ENCODE measurements around the gene OPN1LW.
"Not testable (repeated sequence)": the region's sequence is repeated elsewhere in the genome, so short reads cannot be mapped to it uniquely, and the experiment has no call there.

Gene OPN1LW

GRCh38 chrX:154144010-154144409, at the start of gene OPN1LW:
Gene OPN1LW (plus strand): TSS chrX:154144243. CDS start chrX:154144284, 41 bp downstream.
- not testable (repeated sequence) for DNase-seq

- DNase-seq = no peak
Measured at GRCh38 chrX:154094833-154095232, 49.2 kb upstream of the OPN1LW start.

- peak; percentile 34 for DNase-seq
Measured at GRCh38 chrX:154096140-154097002, 47.7 kb upstream of the OPN1LW start.

- DNase-seq = peak; percentile 60
Measured at GRCh38 chrX:154097003-154097588, 46.9 kb upstream of the OPN1LW start.

GRCh38 chrX:154097589-154098541, 46.2 kb upstream of the OPN1LW start, which contains the start of gene MECP2:
Gene MECP2 (minus strand): TSS chrX:154097717.
- DNase-seq = peak; percentile 86

- no peak for DNase-seq
Measured at GRCh38 chrX:154098551-154098950, 45.5 kb upstream of the OPN1LW start.

GRCh38 chrX:154113729-154114128, 30.3 kb upstream of the OPN1LW start:
- DNase-seq = no peak

GRCh38 chrX:154114652-154115051, 29.4 kb upstream of the OPN1LW start:
- no peak for DNase-seq

GRCh38 chrX:154115071-154115470, 29.0 kb upstream of the OPN1LW start:
- no peak for DNase-seq

- no peak for DNase-seq
Measured at GRCh38 chrX:154115750-154116149, 28.3 kb upstream of the OPN1LW start.

- no peak for DNase-seq
Measured at GRCh38 chrX:154116426-154117211, 27.4 kb upstream of the OPN1LW start.

- no peak for DNase-seq
Measured at GRCh38 chrX:154117566-154117965, 26.5 kb upstream of the OPN1LW start.

GRCh38 chrX:154120567-154120966, 23.5 kb upstream of the OPN1LW start:
- no peak for DNase-seq

GRCh38 chrX:154121207-154121606, 22.8 kb upstream of the OPN1LW start:
- DNase-seq = no peak

- no peak for DNase-seq
Measured at GRCh38 chrX:154121961-154122360, 22.1 kb upstream of the OPN1LW start.

GRCh38 chrX:154123241-154124219, 20.5 kb upstream of the OPN1LW start:
- DNase-seq = no peak

- no peak for DNase-seq
Measured at GRCh38 chrX:154125391-154126040, 18.5 kb upstream of the OPN1LW start.

- DNase-seq = no peak
Measured at GRCh38 chrX:154126101-154126500, 17.9 kb upstream of the OPN1LW start.

GRCh38 chrX:154131955-154132354, 12.1 kb upstream of the OPN1LW start:
- no peak for DNase-seq

- no peak for DNase-seq
Measured at GRCh38 chrX:154132366-154132765, 11.7 kb upstream of the OPN1LW start.

Measured in activated CD4-positive, CD25-positive, alpha-beta regulatory T cell treated with anti-CD3 and anti-CD28 coated beads, Interleukin-2, amount 50 U/mL, for 72 hours (primary cell).